ENCODE results near the gene TMCO5A. TPM values are rescaled to one million over a fixed set of nuclear protein-coding genes. Genes with fewer than 3 reads are reported as not detected.

Gene TMCO5A
- polyA plus RNA-seq, 1 donor (not counting 4 experiments of a cell fraction or from before 2014, with no cell fraction given) = not detected

- Histone ChIP-seq H3K4me1 (ENCODE audit: control insufficient read depth, extremely low read depth, insufficient read depth, low read length) (no peaks in the 10 kb centered on the region), H3K36me3 (ENCODE audit: control insufficient read depth in 2 of 2, extremely low read depth in 1 of 2, insufficient read depth in 2 of 2, low read length in 2 of 2) (no peaks in the 10 kb centered on the region), H3K9me1 (ENCODE audit: control insufficient read depth, extremely low read depth, insufficient read depth, low read length) (no peaks in the 10 kb centered on the region), H3K27ac (ENCODE audit: control insufficient read depth, insufficient read depth, low read length) (no peak overlapping the region), H2AFZ (ENCODE audit: control insufficient read depth, low read length) (no peak overlapping the region), H3K27me3 (ENCODE audit: control insufficient read depth, extremely low read depth, insufficient read depth, low read length) (no peaks in the 10 kb centered on the region), H3K9ac (ENCODE audit: control insufficient read depth, extremely low read depth, insufficient read depth, low read length) (no peak overlapping the region), H3K4me3 (ENCODE audit: control insufficient read depth in 2 of 3, extremely low read depth in 1 of 3, insufficient read depth in 2 of 3, low read depth in 1 of 3, low read length in 3 of 3) (no peak overlapping the region), H4K20me1 (ENCODE audit: control insufficient read depth, extremely low read depth, insufficient read depth, low read length) (no peaks in the 10 kb centered on the region), H3K4me2 (ENCODE audit: control insufficient read depth, extremely low read depth, insufficient read depth, low read depth, low read length) (no peak overlapping the region), H3K79me2 (ENCODE audit: control insufficient read depth, insufficient read depth, low read length) (no peaks in the 10 kb centered on the region), H3K9me3 (ENCODE audit: control insufficient read depth, low read depth, low read length) (no peaks in the 10 kb centered on the region)
- no peak for FAIRE-seq
- DNase-seq (ENCODE audit: low read depth, low spot score) = no peak
- TF ChIP-seq CTCF (optimal IDR thresholded peaks at IDR 0.05 in 1 of 3, IDR thresholded peaks at IDR 0.05 in 1 of 3, conservative IDR thresholded peaks at IDR 0.05 in 1 of 3; ENCODE audit: extremely low read depth in 1 of 3, insufficient read depth in 2 of 3, low read length in 3 of 3) (no peak), EZH2 (IDR thresholded peaks at IDR 0.05; ENCODE audit: low read length) (no peak)
- dilution Hi-C loops (cut with MboI; ENCODE audit: extremely low pct_ligation_motif_present, low sequenced_read_pairs) = no loop called here
Observed at GRCh38 chr15:37978231-37978630, 43.8 kb downstream of the TMCO5A start.

GRCh38 chr15:37979671-37980409 is 45.4 kb downstream of the TMCO5A start:
- DNase-seq (ENCODE audit: low read depth, low spot score) (no peak), FAIRE-seq (no peak)
- TF ChIP-seq EZH2 (IDR thresholded peaks at IDR 0.05; ENCODE audit: low read length) = no peak
- no peak for TF ChIP-seq CTCF (optimal IDR thresholded peaks at IDR 0.05 in 1 of 3, IDR thresholded peaks at IDR 0.05 in 1 of 3, conservative IDR thresholded peaks at IDR 0.05 in 1 of 3; ENCODE audit: extremely low read depth in 1 of 3, insufficient read depth in 2 of 3, low read length in 3 of 3)
- H3K27ac ChIP-seq (ENCODE audit: control insufficient read depth, insufficient read depth, low read length) = no peak overlapping the region
- no peaks in the 10 kb centered on the region for H3K4me1 ChIP-seq (ENCODE audit: control insufficient read depth, extremely low read depth, insufficient read depth, low read length)
- no peaks in the 10 kb centered on the region for H3K79me2 ChIP-seq (ENCODE audit: control insufficient read depth, insufficient read depth, low read length)
- H2AFZ ChIP-seq (ENCODE audit: control insufficient read depth, low read length) = no peak overlapping the region
- H3K4me2 ChIP-seq (ENCODE audit: control insufficient read depth, extremely low read depth, insufficient read depth, low read depth, low read length) = no peak overlapping the region
- no peak overlapping the region for H3K9ac ChIP-seq (ENCODE audit: control insufficient read depth, extremely low read depth, insufficient read depth, low read length)
- no peak overlapping the region for H3K4me3 ChIP-seq (ENCODE audit: control insufficient read depth in 2 of 3, extremely low read depth in 1 of 3, insufficient read depth in 2 of 3, low read depth in 1 of 3, low read length in 3 of 3)
- no peaks in the 10 kb centered on the region for H3K9me3 ChIP-seq (ENCODE audit: control insufficient read depth, low read depth, low read length)
- H3K27me3 ChIP-seq (ENCODE audit: control insufficient read depth, extremely low read depth, insufficient read depth, low read length) = no peaks in the 10 kb centered on the region
- no peaks in the 10 kb centered on the region for H3K9me1 ChIP-seq (ENCODE audit: control insufficient read depth, extremely low read depth, insufficient read depth, low read length)
- no peaks in the 10 kb centered on the region for H4K20me1 ChIP-seq (ENCODE audit: control insufficient read depth, extremely low read depth, insufficient read depth, low read length)
- H3K36me3 ChIP-seq (ENCODE audit: control insufficient read depth in 2 of 2, extremely low read depth in 1 of 2, insufficient read depth in 2 of 2, low read length in 2 of 2) = no peaks in the 10 kb centered on the region
- dilution Hi-C loops (cut with MboI; ENCODE audit: extremely low pct_ligation_motif_present, low sequenced_read_pairs) = no loop called here
